Frontal cortex (tissue), 4 donors: Measurements from ENCODE around the gene MEGF8. TPM values are rescaled to one million over a fixed set of nuclear protein-coding genes. Genes with fewer than 3 reads are reported as not detected.

Experiments
- DNase-seq, 2 donors: peaks; one replicate each; pipeline ENCODE4 v3.0.0; 2012; ENCODE audit warnings: low spot score in 2 of 2
- FAIRE-seq: peaks from 2 replicates; lab custom pipeline; 2012; peaks lifted over from hg19 to GRCh38; lab: Jason Lieb, UNC
- total RNA-seq: library from RNA; depleted of rRNA; stranded (reverse); fragments of >200 nt; gene quantifications from one replicate; pipeline ENCODE4 v1.2.3, GENCODE V29; 2014
- donor health status: control.
- donor health status: control.
- donor health status: control.

The MEGF8 gene
- total RNA-seq, 1 donor from 2014 or later, result 35.9 TPM

- FAIRE-seq (no peak), DNase-seq (peak in 1 of 2 donors; percentile 72)
Observed at GRCh38 chr19:42286349-42287016, 39.0 kb upstream of the MEGF8 start.

DNA sequence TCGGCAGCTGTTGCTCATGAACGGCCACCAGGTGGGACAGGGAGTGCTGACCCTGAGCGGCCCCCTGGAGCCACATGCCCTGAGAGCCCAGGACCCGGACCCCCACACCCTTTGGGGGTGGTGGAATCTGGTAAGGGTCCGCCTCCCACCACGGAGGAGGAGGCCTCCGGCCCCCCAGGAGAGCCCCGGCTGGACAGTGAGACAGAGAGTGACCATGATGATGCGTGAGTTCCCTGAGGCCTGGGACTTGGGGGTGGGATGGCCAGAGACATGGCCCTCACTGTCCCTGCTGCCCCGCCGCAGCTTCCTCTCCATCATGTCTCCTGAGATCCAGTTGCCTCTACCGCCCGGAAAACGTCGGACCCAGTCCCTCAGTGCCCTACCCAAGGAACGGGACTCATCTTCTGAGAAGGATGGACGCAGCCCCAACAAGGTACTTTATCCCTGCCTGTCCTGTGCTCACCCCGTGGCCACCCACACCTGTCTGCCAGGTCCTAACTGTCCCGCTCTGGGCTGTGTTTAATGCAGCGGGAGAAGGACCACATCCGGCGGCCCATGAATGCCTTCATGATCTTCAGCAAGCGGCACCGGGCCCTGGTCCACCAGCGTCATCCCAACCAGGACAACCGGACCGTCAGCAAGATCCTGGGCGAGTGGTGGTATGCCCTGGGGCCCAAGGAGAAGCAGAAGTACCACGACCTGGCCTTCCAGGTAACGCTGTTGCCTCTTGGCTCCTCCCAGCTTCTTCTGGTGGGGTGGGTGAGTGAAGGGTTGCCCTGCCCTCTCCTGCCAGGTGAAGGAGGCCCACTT lies 38.2 kb upstream of the MEGF8 start:
- FAIRE-seq, result no peak

DNA sequence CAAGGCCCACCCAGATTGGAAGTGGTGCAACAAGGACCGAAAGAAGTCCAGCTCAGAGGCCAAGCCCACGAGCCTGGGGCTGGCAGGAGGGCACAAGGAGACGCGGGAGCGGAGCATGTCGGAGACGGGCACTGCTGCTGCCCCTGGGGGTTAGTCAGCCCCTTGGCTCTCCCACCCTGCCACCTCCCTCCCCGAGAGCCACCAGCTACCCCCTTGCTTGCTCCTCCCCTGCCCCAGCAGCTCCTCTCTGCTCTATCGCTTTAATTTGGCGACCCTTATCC lies 37.7 kb upstream of the MEGF8 start:
- no peak for DNase-seq
- no peak for FAIRE-seq

More for the DNA sequence above, 38.2 kb upstream of the MEGF8 start:
- DNase-seq, result no peak

DNA sequence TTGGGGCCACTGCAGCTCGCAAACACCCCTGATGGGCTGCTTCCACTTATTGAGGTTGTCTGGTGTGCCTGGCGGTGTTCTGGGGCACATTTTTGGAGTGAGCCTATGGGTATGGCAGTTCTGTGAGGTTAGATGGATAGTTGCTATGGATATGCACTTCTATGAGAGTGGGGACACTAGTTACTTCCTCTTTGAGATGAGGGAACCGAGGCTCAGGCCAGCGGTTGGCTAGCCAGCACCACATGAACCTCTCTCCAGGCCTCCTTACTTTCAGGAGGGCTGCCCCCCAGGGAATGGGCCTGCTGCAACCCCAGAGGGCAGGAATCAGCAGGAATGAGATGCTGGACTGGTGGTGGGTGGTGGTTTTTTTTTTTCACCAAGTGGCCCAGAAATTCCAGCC lies 37.0 kb upstream of the MEGF8 start:
- FAIRE-seq, result no peak
- no peak for DNase-seq

GRCh38 chr19:42288881-42289555 lies 36.4 kb upstream of the MEGF8 start:
- no peak for FAIRE-seq
- no peak for DNase-seq

DNA sequence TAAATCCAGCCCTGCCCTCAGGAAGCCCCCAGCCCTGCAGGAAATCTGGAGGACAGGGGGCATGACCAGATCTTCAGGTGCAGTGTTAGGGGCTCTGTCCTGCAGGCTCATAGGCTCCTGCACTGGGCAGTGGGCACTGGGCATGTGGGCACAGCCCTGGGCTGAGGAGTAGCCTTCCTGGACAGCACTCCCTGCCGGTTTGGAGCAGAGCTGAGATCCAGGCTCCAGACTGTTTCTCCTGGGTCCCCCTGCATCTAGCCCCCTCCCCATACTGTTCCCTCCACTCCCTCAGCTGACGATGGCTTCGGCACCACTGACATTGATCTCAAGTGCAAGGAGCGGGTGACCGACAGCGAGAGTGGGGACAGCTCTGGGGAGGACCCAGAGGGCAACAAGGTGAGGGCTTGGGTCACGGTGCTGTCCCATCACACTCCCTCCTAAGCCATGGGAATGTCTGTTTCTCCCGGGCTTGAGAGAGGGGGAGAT lies 35.8 kb upstream of the MEGF8 start:
- DNase-seq (no peak), FAIRE-seq (no peak)

- no peak for DNase-seq
- FAIRE-seq, result no peak
Observed at GRCh38 chr19:42290136-42290522, 35.3 kb upstream of the MEGF8 start.

- no peak for DNase-seq
Observed at GRCh38 chr19:42290523-42291434, 34.7 kb upstream of the MEGF8 start.

DNA sequence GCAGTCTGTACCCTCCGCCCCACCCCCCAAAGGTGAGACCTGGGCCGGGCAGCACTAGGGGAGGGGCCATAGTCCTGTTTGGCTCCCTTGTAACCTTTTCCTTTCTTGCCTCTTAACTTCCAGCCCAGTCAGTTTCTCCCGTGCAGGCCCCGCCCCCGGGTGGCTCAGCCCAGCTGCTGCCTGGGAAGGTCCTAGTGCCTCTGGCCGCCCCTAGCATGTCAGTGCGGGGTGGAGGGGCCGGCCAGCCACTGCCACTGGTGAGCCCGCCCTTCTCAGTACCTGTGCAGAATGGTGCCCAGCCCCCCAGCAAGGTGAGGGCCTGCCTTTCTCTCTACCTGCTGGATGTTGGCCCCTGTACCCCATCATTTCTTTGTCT lies 34.0 kb upstream of the MEGF8 start:
- no peak for FAIRE-seq
- no peak for DNase-seq

More at GRCh38 chr19:42290523-42291434, 34.7 kb upstream of the MEGF8 start:
- FAIRE-seq, result no peak

GRCh38 chr19:42292042-42292960 lies 33.1 kb upstream of the MEGF8 start:
- no peak for DNase-seq
- no peak for FAIRE-seq

GRCh38 chr19:42292963-42293362 lies 32.5 kb upstream of the MEGF8 start:
- DNase-seq, result no peak
- FAIRE-seq, result no peak

GRCh38 chr19:42293540-42293939 lies 31.9 kb upstream of the MEGF8 start:
- FAIRE-seq, result no peak
- no peak for DNase-seq

- no peak for FAIRE-seq
Observed at GRCh38 chr19:42293948-42294347, 31.5 kb upstream of the MEGF8 start.

GRCh38 chr19:42294471-42295137 lies 30.8 kb upstream of the MEGF8 start:
- FAIRE-seq (no peak), DNase-seq (no peak)

More at GRCh38 chr19:42293948-42294347, 31.5 kb upstream of the MEGF8 start:
- no peak for DNase-seq

- no peak for FAIRE-seq
- no peak for DNase-seq
Observed at GRCh38 chr19:42295342-42295741, 30.1 kb upstream of the MEGF8 start.

DNA sequence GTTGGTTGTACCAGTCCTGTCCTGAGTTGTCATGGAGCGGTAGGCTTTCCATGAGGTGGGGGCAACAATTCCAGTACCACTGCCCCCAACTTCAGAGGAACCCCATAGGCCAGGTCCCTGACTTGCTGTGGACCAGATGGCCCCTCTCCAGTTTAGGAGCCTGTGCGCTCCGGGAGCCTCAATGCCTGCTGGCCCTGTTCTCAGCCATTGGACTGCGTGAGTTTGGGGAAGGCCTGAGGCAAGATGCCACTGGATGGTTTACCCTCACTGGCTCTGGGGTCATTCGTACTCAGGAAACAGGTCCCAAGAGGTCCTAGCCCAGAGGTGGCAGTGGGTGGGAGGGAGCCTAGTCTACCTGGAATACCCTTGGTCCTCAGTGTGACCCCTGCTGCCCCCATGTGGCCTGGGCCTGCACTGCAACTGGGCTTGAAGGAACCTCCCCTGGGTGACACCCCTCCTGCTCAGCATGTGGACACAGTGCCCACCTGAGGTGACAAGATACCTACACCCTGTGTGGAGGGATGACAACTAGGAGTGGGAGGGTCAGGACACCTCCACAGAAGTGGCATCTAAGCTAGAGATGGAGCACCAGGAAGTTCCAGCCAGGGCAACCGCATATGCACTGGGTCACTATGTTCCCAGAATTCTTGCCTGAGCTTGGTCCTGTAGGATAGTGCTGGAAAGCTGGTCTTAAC lies 29.5 kb upstream of the MEGF8 start:
- FAIRE-seq (no peak), DNase-seq (peak; percentile 72 to 82)

DNA sequence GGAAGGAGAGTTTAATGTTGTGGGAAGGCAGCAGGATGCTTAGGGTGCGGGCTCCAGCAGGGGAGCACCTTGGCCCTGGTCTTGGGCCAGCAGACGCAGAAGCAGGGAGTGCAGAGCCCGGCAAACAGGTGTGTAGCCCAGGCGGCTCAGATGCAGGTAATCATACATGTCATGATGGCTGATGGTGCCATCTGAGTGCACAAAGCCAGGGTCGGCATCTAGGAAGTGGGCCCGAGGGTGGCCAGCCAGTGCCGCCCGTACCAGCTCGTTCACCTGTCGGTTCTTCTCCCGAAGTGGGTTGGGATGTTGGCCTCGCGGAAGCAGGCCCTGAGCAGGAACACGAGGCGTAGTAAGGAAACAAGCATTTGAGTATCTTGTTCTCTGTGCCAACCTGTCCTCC lies 28.4 kb upstream of the MEGF8 start:
- DNase-seq, result no peak
- no peak for FAIRE-seq
